OCI-LY1 (cell line): ENCODE results near the gene IKZF2.

Source experiments
- CTCF ChIP-seq: fragments of 200-600 bp; sonication (generic), shearing (Covaris generic); IDR thresholded peaks from 2 replicates; pipeline ENCODE4 v1.5.1; 2017; ENCODE audit warnings: mild to moderate bottlenecking, antibody characterized with exemption, low read length, moderate library complexity, mixed read lengths
- EZH2 ChIP-seq: fragments of 200-600 bp; sonication (generic), shearing (Covaris generic); IDR thresholded peaks from 2 replicates; pipeline ENCODE4 v1.8.0; 2017; ENCODE audit warnings: borderline replicate concordance, mixed run types, mild to moderate bottlenecking, antibody characterized with exemption, low read length, moderate library complexity, mixed read lengths

GRCh38 chr2:212994976-212995375 is 156.4 kb downstream of the IKZF2 start:
- TF ChIP-seq CTCF (no peak), EZH2 (no peak)
